Measurements from ENCODE around the gene APOL3.
"Not testable (repeated sequence)": the region's sequence is repeated elsewhere in the genome, so short reads cannot be mapped to it uniquely, and the experiment has no call there.

Gene APOL3

DNA sequence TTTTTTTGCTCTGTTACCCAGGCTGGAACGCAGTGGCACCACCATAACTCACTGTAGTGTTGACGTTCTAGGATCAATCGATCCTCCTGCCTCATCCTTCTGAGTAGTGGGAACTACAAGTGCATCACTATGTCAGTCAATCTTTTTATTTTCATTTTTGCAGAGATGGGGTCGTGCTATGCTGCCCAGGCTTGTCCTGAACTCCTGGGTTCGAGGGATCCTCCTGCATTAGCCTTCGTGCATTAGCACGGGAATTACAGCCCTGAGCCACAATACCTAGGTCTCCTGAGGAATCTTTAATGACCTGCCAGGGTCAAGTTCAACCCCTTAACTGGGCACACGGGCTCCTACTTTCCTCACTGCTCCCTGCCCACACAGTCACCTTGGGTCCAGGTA is 4.4 kb downstream of the APOL3 start:
- no peak overlapping the region for H3K4me3 ChIP-seq (ENCODE audit: low read length)
- DNase-seq (ENCODE audit: low read depth) = no peak
- TF ChIP-seq, protein P1, sequence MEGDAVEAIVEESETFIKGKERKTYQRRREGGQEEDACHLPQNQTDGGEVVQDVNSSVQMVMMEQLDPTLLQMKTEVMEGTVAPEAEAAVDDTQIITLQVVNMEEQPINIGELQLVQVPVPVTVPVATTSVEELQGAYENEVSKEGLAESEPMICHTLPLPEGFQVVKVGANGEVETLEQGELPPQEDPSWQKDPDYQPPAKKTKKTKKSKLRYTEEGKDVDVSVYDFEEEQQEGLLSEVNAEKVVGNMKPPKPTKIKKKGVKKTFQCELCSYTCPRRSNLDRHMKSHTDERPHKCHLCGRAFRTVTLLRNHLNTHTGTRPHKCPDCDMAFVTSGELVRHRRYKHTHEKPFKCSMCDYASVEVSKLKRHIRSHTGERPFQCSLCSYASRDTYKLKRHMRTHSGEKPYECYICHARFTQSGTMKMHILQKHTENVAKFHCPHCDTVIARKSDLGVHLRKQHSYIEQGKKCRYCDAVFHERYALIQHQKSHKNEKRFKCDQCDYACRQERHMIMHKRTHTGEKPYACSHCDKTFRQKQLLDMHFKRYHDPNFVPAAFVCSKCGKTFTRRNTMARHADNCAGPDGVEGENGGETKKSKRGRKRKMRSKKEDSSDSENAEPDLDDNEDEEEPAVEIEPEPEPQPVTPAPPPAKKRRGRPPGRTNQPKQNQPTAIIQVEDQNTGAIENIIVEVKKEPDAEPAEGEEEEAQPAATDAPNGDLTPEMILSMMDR (conservative IDR thresholded peaks at IDR 0.05; ENCODE audit: low read depth, low read length) = no peak

DNA sequence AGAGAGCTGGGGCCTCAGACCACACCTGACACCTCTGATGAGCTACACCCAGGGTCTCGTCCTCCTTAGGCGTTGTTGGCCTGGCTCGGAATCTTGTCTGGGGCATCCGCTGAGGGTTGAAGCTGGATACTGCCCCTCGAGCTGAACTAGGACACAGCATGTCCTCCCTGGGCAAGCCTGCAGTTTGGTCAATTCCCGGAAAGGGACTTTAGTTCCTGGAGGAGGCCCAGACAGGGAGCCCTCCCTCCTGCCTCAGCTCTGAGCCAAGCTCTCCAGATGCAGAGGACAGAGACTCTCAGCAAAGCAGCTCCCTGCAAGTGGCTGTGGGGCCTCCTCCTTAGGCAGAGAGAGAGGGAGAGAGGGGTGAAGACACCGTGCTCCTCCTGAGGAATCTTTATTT is 4.9 kb downstream of the APOL3 start:
- no peak overlapping the region for H3K4me3 ChIP-seq (ENCODE audit: low read length)
- TF ChIP-seq, protein P1 (conservative IDR thresholded peaks at IDR 0.05; ENCODE audit: low read depth, low read length) = no peak
- no peak for DNase-seq (ENCODE audit: low read depth)

DNA sequence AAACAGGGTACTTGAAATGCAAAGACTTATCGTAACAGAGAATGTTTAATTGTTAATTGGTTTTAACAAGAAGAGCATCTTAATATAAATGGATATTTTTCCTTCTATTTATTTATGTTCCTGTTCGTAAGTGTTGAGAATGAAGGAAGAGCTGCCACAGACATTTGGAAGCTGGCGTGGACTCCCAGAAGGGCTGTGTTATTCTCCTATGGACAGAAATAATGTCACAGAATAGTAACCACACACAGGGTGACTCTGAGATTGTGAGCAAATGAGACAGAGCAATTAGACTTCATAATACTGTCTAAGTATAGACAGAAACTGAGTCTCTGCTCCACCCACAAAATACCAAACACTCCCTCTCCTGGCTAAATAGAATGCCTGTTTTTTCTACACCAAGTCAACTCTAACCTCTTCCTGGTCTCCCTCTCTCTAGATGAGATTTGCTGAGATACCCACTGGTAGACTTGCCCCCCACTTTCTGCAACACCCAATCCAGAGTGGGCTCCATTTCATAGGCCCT is 6.1 kb downstream of the APOL3 start:
- TF ChIP-seq, protein P1 (conservative IDR thresholded peaks at IDR 0.05; ENCODE audit: low read depth, low read length) = no peak
- no peak overlapping the region for H3K4me3 ChIP-seq (ENCODE audit: low read length)
- DNase-seq (ENCODE audit: low read depth) = no peak

DNA sequence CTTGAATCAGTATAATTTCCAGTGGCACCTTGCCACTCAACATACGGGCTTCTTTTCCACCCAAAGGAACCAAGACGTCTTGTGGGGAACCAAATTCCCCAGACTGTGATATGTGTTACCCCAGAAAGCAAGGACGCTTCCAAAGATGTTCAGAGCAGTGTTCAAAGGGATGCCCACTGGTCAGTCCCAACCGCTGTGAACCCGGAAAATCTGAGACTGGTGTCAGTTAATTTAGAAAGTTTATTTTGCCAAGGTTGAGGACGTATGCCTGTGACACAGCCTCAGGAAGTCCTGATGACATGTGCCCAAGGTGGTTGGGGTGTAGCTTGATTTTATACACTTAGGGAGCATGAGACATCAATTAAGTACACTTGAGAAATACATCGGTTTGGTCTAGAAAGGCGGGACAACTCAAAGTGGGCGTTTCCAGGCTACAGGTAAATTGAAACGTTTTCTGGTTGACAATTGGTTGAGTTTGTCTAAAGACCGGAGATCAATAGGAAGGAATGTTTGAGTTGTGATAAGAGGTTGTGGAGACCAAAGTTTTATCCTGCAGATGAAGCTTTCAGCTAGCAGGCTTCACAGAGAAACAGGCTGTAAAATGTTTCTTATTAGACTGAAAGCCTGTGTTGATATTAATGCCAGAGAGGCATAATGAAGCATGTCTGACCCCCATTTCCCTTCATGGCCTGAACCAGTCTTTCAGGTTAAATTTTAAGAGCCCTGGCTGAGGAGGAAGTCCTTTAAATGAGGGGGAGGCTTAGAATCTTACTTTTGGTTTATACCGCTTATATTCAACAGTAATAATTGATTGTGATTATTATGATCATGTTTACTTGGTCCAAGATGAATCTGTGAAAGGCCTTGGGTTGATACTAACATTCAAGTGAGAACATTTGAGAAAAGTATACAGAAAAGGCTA is 6.8 kb downstream of the APOL3 start:
- TF ChIP-seq, protein P1 (conservative IDR thresholded peaks at IDR 0.05; ENCODE audit: low read depth, low read length) = no peak
- no peak for DNase-seq (ENCODE audit: low read depth)
- H3K4me3 ChIP-seq (ENCODE audit: low read length) = no peak overlapping the region

DNA sequence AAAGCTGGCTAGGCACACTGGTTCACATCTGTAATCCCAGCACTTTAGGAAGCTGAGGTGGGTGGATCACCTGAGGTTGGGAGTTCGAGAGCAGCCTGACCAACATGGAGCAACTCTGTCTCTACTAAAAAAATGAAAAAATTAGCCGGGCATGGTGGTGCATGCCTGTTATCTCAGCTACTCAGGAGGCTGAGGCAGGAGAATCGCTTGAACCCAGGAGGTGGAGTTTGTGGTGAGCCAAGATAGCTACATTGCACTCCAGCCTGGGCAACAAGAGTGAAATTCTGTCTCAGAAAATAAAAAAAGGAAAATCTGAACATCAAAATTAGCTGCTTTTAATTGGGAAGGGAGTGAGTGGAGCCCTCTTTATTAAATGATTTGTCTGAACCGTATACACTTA is 7.7 kb downstream of the APOL3 start:
- H3K4me3 ChIP-seq (ENCODE audit: low read length); DNase-seq (ENCODE audit: low read depth): not testable (repeated sequence)

DNA sequence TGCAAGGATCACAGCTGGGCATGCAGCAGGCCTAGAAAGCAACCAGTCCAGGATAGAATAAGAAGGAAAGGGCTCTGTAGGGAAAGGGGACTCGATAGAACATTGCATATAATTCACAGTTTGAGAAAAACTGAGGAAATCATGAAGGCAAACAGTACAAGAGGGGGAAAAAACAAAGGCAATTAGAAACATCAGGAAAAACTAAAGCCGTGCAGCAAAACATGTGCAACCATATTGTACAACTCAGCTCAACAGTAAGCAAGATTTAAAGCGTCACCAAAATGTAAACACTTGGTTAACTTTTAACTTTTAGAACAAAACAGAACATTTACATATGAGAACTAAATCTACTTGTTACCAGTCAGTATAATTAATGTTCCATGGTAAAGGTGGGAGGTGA is 8.5 kb downstream of the APOL3 start:
- TF ChIP-seq, protein P1 (conservative IDR thresholded peaks at IDR 0.05; ENCODE audit: low read depth, low read length) = no peak
- no peak overlapping the region for H3K4me3 ChIP-seq (ENCODE audit: low read length)
- no peak for DNase-seq (ENCODE audit: low read depth)

DNA sequence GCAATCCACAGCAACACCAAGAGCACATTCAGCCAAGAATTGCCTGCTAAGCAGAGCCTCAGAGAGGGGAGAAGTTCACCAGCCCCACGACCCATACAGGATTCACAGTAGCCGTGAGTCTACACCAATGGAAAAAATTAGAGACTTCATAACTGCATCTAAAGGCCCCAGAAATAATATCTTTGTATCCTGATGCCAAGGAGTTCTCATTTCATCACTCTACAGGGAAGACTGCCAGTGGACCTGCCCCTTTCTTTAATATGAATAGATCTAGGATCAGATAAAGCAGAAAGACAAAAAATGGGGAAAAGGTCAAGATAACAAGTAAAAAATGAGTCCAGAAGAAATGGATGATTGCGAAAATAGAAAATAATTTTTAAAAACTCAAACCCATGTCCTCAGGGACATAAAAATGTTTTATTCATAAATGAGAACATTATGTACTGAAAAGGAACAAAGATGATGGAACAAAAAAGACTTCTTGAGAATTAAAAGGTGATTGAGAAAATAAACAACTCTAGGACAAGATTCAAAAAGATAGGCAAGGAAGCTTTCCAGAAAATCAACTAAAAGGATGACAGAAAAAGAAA is 9.5 kb downstream of the APOL3 start:
- DNase-seq (ENCODE audit: low read depth) = no peak

More for the DNA sequence above, 9.5 kb downstream of the APOL3 start:
- TF ChIP-seq, protein P1 (conservative IDR thresholded peaks at IDR 0.05; ENCODE audit: low read depth, low read length) = no peak
- H3K4me3 ChIP-seq (ENCODE audit: low read length) = no peak overlapping the region

All from retinal pigment epithelial cell (primary cell).